Measurements from ENCODE around the gene GNB1. TPM values are rescaled to one million over a fixed set of nuclear protein-coding genes. Genes with fewer than 3 reads are reported as not detected.

The GNB1 gene
- total and polyA plus RNA-seq, 9 of the 15 experiments (the other 6 are each of a cell fraction or from before 2014, with no cell fraction given): 34.3 to 388 (median 114) TPM

GRCh38 chr1:1917995-1918900 lies 27.4 kb upstream of the GNB1 start (continued):
- TF ChIP-seq HNRNPK (IDR thresholded peaks at IDR 0.05; ENCODE audit: low read depth, low read length, poor library complexity, severe bottlenecking) (no peak), USF2 (CRISPR knock-in tag; IDR thresholded peaks at IDR 0.05) (no peak), ARID4B (CRISPR knock-in tag; IDR thresholded peaks at IDR 0.05) (no peak; the same call in 1 of the 2 replicates), MEIS2 (IDR thresholded peaks at IDR 0.05; ENCODE audit: partially characterized antibody) (no peak), NBN (IDR thresholded peaks at IDR 0.05; ENCODE audit: low read depth) (no peak), ZSCAN32 (CRISPR knock-in tag; IDR thresholded peaks at IDR 0.05) (no peak), ZBTB40 (IDR thresholded peaks at IDR 0.05) (peak; percentile 56; the same call in 1 of the 2 replicates), ZBTB40 (CRISPR knock-in tag; IDR thresholded peaks at IDR 0.05) (no peak), MCM7 (IDR thresholded peaks at IDR 0.05) (no peak), ETV5 (CRISPR knock-in tag; IDR thresholded peaks at IDR 0.05; ENCODE audit: low read depth) (no peak), MLLT1 (IDR thresholded peaks at IDR 0.05) (no peak)
